ENCODE results near the gene PLEKHA8.

- no peak for TF ChIP-seq EZH2phosphoT487 (IDR thresholded peaks at IDR 0.05; ENCODE audit: low read length)
- TF ChIP-seq CTCF (IDR thresholded peaks at IDR 0.05; ENCODE audit: low read length), result no peak
- no peak for TF ChIP-seq EZH2 (optimal IDR thresholded peaks at IDR 0.05; ENCODE audit: low read depth, low read length)
These were observed 13.5 kb downstream of the PLEKHA8 start for GRCh38 chr7:30041526-30042269.
